Stimulated activated CD4-positive, alpha-beta T cell treated with anti-CD3 and anti-CD28 coated beads, Interleukin-1b, Interleukin-23, amount 100 ng/mL, for 24 hours (primary cell): ENCODE measurements around the gene CTLA4.

Experiments
- DNase-seq, 4 experiments: peaks; one replicate each; pipeline ENCODE4 v3.0.0-alpha.2; 2020; ENCODE audit warnings: low read depth in 4 of 4, low spot score in 1 of 4

Gene CTLA4

GRCh38 chr2:203890733-203891132, 23.2 kb downstream of the CTLA4 start:
- DNase-seq, result no peak

GRCh38 chr2:203891474-203891873, 23.9 kb downstream of the CTLA4 start:
- DNase-seq, result peak in 1 of 4 experiments; percentile 60

- no peak for DNase-seq
Measured at GRCh38 chr2:203892207-203892606, 24.6 kb downstream of the CTLA4 start.

- no peak for DNase-seq
Measured at GRCh38 chr2:203893401-203893800, 25.8 kb downstream of the CTLA4 start.

- DNase-seq, result no peak
Measured at GRCh38 chr2:203893840-203894239, 26.3 kb downstream of the CTLA4 start.

GRCh38 chr2:203894262-203894661, 26.7 kb downstream of the CTLA4 start:
- DNase-seq, result no peak

- DNase-seq, result no peak
Measured at GRCh38 chr2:203897544-203897943, 30.0 kb downstream of the CTLA4 start.

- DNase-seq, result no peak
Measured at GRCh38 chr2:203898657-203899056, 31.1 kb downstream of the CTLA4 start.

GRCh38 chr2:203900253-203900652, 32.7 kb downstream of the CTLA4 start:
- DNase-seq, result no peak

GRCh38 chr2:203904022-203904421, 36.5 kb downstream of the CTLA4 start:
- DNase-seq, result no peak

- DNase-seq, result no peak
Measured at GRCh38 chr2:203905656-203906055, 38.1 kb downstream of the CTLA4 start.

- DNase-seq, result no peak
Measured at GRCh38 chr2:203908066-203908796, 40.7 kb downstream of the CTLA4 start.

GRCh38 chr2:203908797-203909185, 41.2 kb downstream of the CTLA4 start:
- no peak for DNase-seq

GRCh38 chr2:203909261-203909967, 41.8 kb downstream of the CTLA4 start:
- no peak for DNase-seq

- no peak for DNase-seq
Measured at GRCh38 chr2:203909974-203910373, 42.4 kb downstream of the CTLA4 start.

GRCh38 chr2:203913947-203914346, 46.4 kb downstream of the CTLA4 start:
- no peak for DNase-seq

- no peak for DNase-seq
Measured at GRCh38 chr2:203914546-203915182, 47.1 kb downstream of the CTLA4 start.

- DNase-seq, result no peak
Measured at GRCh38 chr2:203915256-203915655, 47.7 kb downstream of the CTLA4 start.

- no peak for DNase-seq
Measured at GRCh38 chr2:203916756-203917155, 49.2 kb downstream of the CTLA4 start.

- no peak for DNase-seq
Measured at GRCh38 chr2:203918264-203918663, 50.7 kb downstream of the CTLA4 start.

GRCh38 chr2:203918839-203919238, 51.3 kb downstream of the CTLA4 start:
- no peak for DNase-seq
